Measurements from ENCODE around the gene TUBB3. TPM values are rescaled to one million over a fixed set of nuclear protein-coding genes. Genes with fewer than 3 reads are reported as not detected.
"Not testable (repeated sequence)": the region's sequence is repeated elsewhere in the genome, so short reads cannot be mapped to it uniquely, and the experiment has no call there.

The TUBB3 gene
- total and polyA plus RNA-seq, 9 donors, result 7.1 to 20.1 (median 10.7) TPM

- WGBS (ENCODE audit: insufficient coverage), result 0% methylated on average over 12 of the region's 14 CpGs
Measured at GRCh38 chr16:89924297-89924924, 1.3 kb downstream of the TUBB3 start.

GRCh38 chr16:89924925-89925307, 1.8 kb downstream of the TUBB3 start:
- Histone ChIP-seq H3K4me1 (ENCODE audit: control insufficient read depth, insufficient read depth, low read length) (peaks cover 41% of the 10 kb centered on the region), H3K27me3 (ENCODE audit: control insufficient read depth, insufficient read depth, low read length) (peaks cover 60% of the 10 kb centered on the region), H3K36me3 (ENCODE audit: control insufficient read depth, insufficient read depth, low read length) (no peaks in the 10 kb centered on the region), H3K9me3 (replicated peaks; ENCODE audit: control insufficient read depth, low read depth, low read length) (no peaks in the 10 kb centered on the region), H3K27ac (ENCODE audit: low read length) (no peak overlapping the region), H3K4me3 (ENCODE audit: low read length) (no peak overlapping the region)
- WGBS (ENCODE audit: insufficient coverage), result no CpG with 5 or more reads among the region's 4 CpGs
- DNase-seq, result no peak

More at GRCh38 chr16:89924297-89924924, 1.3 kb downstream of the TUBB3 start:
- no peak overlapping the region for H3K27ac ChIP-seq (ENCODE audit: low read length)
- peaks cover 41% of the 10 kb centered on the region for H3K4me1 ChIP-seq (ENCODE audit: control insufficient read depth, insufficient read depth, low read length)
- H3K27me3 ChIP-seq (ENCODE audit: control insufficient read depth, insufficient read depth, low read length), result peaks cover 65% of the 10 kb centered on the region
- DNase-seq, result peak; percentile 63
- H3K36me3 ChIP-seq (ENCODE audit: control insufficient read depth, insufficient read depth, low read length), result no peaks in the 10 kb centered on the region
- no peaks in the 10 kb centered on the region for H3K9me3 ChIP-seq (replicated peaks; ENCODE audit: control insufficient read depth, low read depth, low read length)
- H3K4me3 ChIP-seq (ENCODE audit: low read length), result peak overlapping the region; percentile 10

GRCh38 chr16:89925596-89926079, 2.5 kb downstream of the TUBB3 start:
- peaks cover 41% of the 10 kb centered on the region for H3K4me1 ChIP-seq (ENCODE audit: control insufficient read depth, insufficient read depth, low read length)
- H3K4me3 ChIP-seq (ENCODE audit: low read length), result peak overlapping the region; percentile 43
- WGBS (ENCODE audit: insufficient coverage), result 1% methylated on average over 42 of the region's 42 CpGs
- H3K36me3 ChIP-seq (ENCODE audit: control insufficient read depth, insufficient read depth, low read length), result no peaks in the 10 kb centered on the region
- peak; percentile 16 for DNase-seq
- H3K9me3 ChIP-seq (replicated peaks; ENCODE audit: control insufficient read depth, low read depth, low read length), result no peaks in the 10 kb centered on the region
- no peak overlapping the region for H3K27ac ChIP-seq (ENCODE audit: low read length)
- H3K27me3 ChIP-seq (ENCODE audit: control insufficient read depth, insufficient read depth, low read length), result peaks cover 52% of the 10 kb centered on the region

GRCh38 chr16:89931305-89931896, 8.3 kb downstream of the TUBB3 start:
- 82% methylated on average over 14 of the region's 16 CpGs for WGBS (ENCODE audit: insufficient coverage)
- Histone ChIP-seq H3K9me3 (replicated peaks; ENCODE audit: control insufficient read depth, low read depth, low read length) (no peaks in the 10 kb centered on the region), H3K27me3 (ENCODE audit: control insufficient read depth, insufficient read depth, low read length) (no peaks in the 10 kb centered on the region), H3K4me3 (ENCODE audit: low read length) (no peak overlapping the region), H3K27ac (ENCODE audit: low read length) (no peak overlapping the region), H3K36me3 (ENCODE audit: control insufficient read depth, insufficient read depth, low read length) (no peaks in the 10 kb centered on the region), H3K4me1 (ENCODE audit: control insufficient read depth, insufficient read depth, low read length) (no peaks in the 10 kb centered on the region)
- no peak for DNase-seq

GRCh38 chr16:89931964-89932363, 8.8 kb downstream of the TUBB3 start:
- no peak for DNase-seq
- Histone ChIP-seq H3K4me1 (ENCODE audit: control insufficient read depth, insufficient read depth, low read length) (no peaks in the 10 kb centered on the region), H3K27ac (ENCODE audit: low read length) (no peak overlapping the region), H3K4me3 (ENCODE audit: low read length) (no peak overlapping the region), H3K36me3 (ENCODE audit: control insufficient read depth, insufficient read depth, low read length) (no peaks in the 10 kb centered on the region), H3K9me3 (replicated peaks; ENCODE audit: control insufficient read depth, low read depth, low read length) (no peaks in the 10 kb centered on the region), H3K27me3 (ENCODE audit: control insufficient read depth, insufficient read depth, low read length) (no peaks in the 10 kb centered on the region)
- 71% methylated on average over 3 of the region's 6 CpGs for WGBS (ENCODE audit: insufficient coverage)

GRCh38 chr16:89934019-89934418, 10.9 kb downstream of the TUBB3 start:
- not testable (repeated sequence) for H3K36me3 ChIP-seq (ENCODE audit: control insufficient read depth, insufficient read depth, low read length); H3K9me3 ChIP-seq (replicated peaks; ENCODE audit: control insufficient read depth, low read depth, low read length); H3K27me3 ChIP-seq (ENCODE audit: control insufficient read depth, insufficient read depth, low read length); DNase-seq; H3K4me1 ChIP-seq (ENCODE audit: control insufficient read depth, insufficient read depth, low read length); H3K27ac ChIP-seq (ENCODE audit: low read length); H3K4me3 ChIP-seq (ENCODE audit: low read length)
- WGBS (ENCODE audit: insufficient coverage), result 97% methylated on average over 21 of the region's 29 CpGs

- Histone ChIP-seq H3K9me3 (replicated peaks; ENCODE audit: control insufficient read depth, low read depth, low read length) (no peaks in the 10 kb centered on the region), H3K27ac (ENCODE audit: low read length) (no peak overlapping the region), H3K4me3 (ENCODE audit: low read length) (no peak overlapping the region), H3K27me3 (ENCODE audit: control insufficient read depth, insufficient read depth, low read length) (peaks cover 9% of the 10 kb centered on the region), H3K36me3 (ENCODE audit: control insufficient read depth, insufficient read depth, low read length) (no peaks in the 10 kb centered on the region), H3K4me1 (ENCODE audit: control insufficient read depth, insufficient read depth, low read length) (no peaks in the 10 kb centered on the region)
- 94% methylated on average over 61 of the region's 61 CpGs for WGBS (ENCODE audit: insufficient coverage)
- DNase-seq, result no peak
Measured at GRCh38 chr16:89934611-89935553, 11.7 kb downstream of the TUBB3 start.

GRCh38 chr16:89935620-89936019, 12.5 kb downstream of the TUBB3 start:
- WGBS (ENCODE audit: insufficient coverage), result 83% methylated on average over 14 of the region's 27 CpGs

GRCh38 chr16:89936034-89936433, 12.9 kb downstream of the TUBB3 start:
- Histone ChIP-seq H3K27ac (ENCODE audit: low read length) (no peak overlapping the region), H3K9me3 (replicated peaks; ENCODE audit: control insufficient read depth, low read depth, low read length) (no peaks in the 10 kb centered on the region), H3K27me3 (ENCODE audit: control insufficient read depth, insufficient read depth, low read length) (peaks cover 9% of the 10 kb centered on the region), H3K4me3 (ENCODE audit: low read length) (no peak overlapping the region), H3K4me1 (ENCODE audit: control insufficient read depth, insufficient read depth, low read length) (no peaks in the 10 kb centered on the region), H3K36me3 (ENCODE audit: control insufficient read depth, insufficient read depth, low read length) (no peaks in the 10 kb centered on the region)
- 73% methylated on average over 5 of the region's 13 CpGs for WGBS (ENCODE audit: insufficient coverage)
- DNase-seq, result no peak

More at GRCh38 chr16:89935620-89936019, 12.5 kb downstream of the TUBB3 start:
- H3K27ac ChIP-seq (ENCODE audit: low read length); H3K36me3 ChIP-seq (ENCODE audit: control insufficient read depth, insufficient read depth, low read length); H3K4me3 ChIP-seq (ENCODE audit: low read length); H3K9me3 ChIP-seq (replicated peaks; ENCODE audit: control insufficient read depth, low read depth, low read length); H3K27me3 ChIP-seq (ENCODE audit: control insufficient read depth, insufficient read depth, low read length); H3K4me1 ChIP-seq (ENCODE audit: control insufficient read depth, insufficient read depth, low read length); DNase-seq: not testable (repeated sequence)

- Histone ChIP-seq H3K4me1 (ENCODE audit: control insufficient read depth, insufficient read depth, low read length) (no peaks in the 10 kb centered on the region), H3K27me3 (ENCODE audit: control insufficient read depth, insufficient read depth, low read length) (peaks cover 9% of the 10 kb centered on the region), H3K4me3 (ENCODE audit: low read length) (no peak overlapping the region), H3K9me3 (replicated peaks; ENCODE audit: control insufficient read depth, low read depth, low read length) (no peaks in the 10 kb centered on the region), H3K27ac (ENCODE audit: low read length) (no peak overlapping the region), H3K36me3 (ENCODE audit: control insufficient read depth, insufficient read depth, low read length) (no peaks in the 10 kb centered on the region)
- 87% methylated on average over 14 of the region's 14 CpGs for WGBS (ENCODE audit: insufficient coverage)
- DNase-seq, result no peak
Measured at GRCh38 chr16:89936508-89936907, 13.4 kb downstream of the TUBB3 start.
